Spinal cord (tissue), 10 donors: ENCODE results near the gene TMCC1. TPM values are rescaled to one million over a fixed set of nuclear protein-coding genes. Genes with fewer than 3 reads are reported as not detected.
"Not testable (repeated sequence)": the region's sequence is repeated elsewhere in the genome, so short reads cannot be mapped to it uniquely, and the experiment has no call there.

Source experiments
- DNase-seq, 6 donors: peaks; one replicate each; pipeline versions ENCODE4 v3.0.0 to v3.0.0-alpha.2; 2013 to 2015; ENCODE audit warnings: low spot score in 6 of 6, low read depth in 4 of 6
- H3K27ac ChIP-seq: one replicate; pipeline ENCODE4 v1.5.1; 2013; ENCODE audit warnings: low read depth, low read length, control low read depth
- H3K27me3 ChIP-seq: one replicate; pipeline ENCODE4 v1.6.1; 2013; ENCODE audit warnings: low read length; ENCODE audit not compliant: control insufficient read depth, insufficient read depth
- H3K36me3 ChIP-seq: one replicate; pipeline ENCODE4 v1.6.1; 2013; ENCODE audit warnings: low read length; ENCODE audit not compliant: control insufficient read depth, insufficient read depth
- H3K4me1 ChIP-seq: one replicate; pipeline ENCODE4 v1.6.1; 2013; ENCODE audit warnings: low read length; ENCODE audit not compliant: control insufficient read depth, insufficient read depth
- H3K4me3 ChIP-seq: one replicate; pipeline ENCODE4 v1.5.1; 2013; ENCODE audit warnings: low read depth, low read length, control low read depth
- H3K9me3 ChIP-seq: one replicate; pipeline ENCODE4 v1.6.1; 2013; ENCODE audit warnings: low read length; ENCODE audit not compliant: control insufficient read depth, insufficient read depth
- WGBS: methylation state at CpG from one replicate; pipeline ENCODE4 v1.1.5; 2013; ENCODE audit warnings: missing lambda C conversion rate; ENCODE audit not compliant: insufficient coverage; 5-methylcytosine and 5-hydroxymethylcytosine counted together
- polyA plus RNA-seq, 2 donors: library from polyadenylated mRNA; unstranded; fragments of 120-200 nt; gene quantifications; one replicate each; pipeline ENCODE4 v1.2.1, GENCODE V29; 2013; ENCODE audit not compliant: insufficient read length in 2 of 2
- total RNA-seq, 2 donors: library from RNA; depleted of rRNA in 1 of 2; stranded (reverse); fragments of 120-200 nt in 1 of 2; fragments of >200 nt in 1 of 2; gene quantifications; one replicate each; pipeline versions ENCODE4 v1.2.3 to v1.2.4, GENCODE V29; 2013 to 2014
- donor health status: healthy.

The TMCC1 gene
- total and polyA plus RNA-seq, 4 donors = 34.1 to 49.1 (median 44.4) TPM

DNA sequence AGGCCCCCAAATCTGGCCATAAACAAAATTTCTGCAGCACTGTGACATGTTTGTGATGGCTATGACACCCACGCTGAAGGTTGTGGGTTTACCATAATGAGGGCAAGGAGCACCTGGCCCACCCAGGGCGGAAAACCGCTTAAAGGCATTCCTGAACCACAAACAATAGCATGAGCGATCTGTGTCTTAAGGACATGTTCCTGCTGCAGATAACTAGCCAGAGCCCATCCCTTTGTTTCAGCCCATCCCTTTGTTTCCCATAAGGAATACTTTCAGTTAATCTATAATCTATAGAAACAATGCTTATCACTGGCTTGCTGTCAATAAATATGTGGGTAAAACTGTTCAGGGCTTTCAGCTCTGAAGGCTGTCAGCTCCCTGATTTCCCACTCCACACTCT is 7.8 kb upstream of the TMCC1 start:
- not testable (repeated sequence) for DNase-seq, H3K27ac ChIP-seq

DNA sequence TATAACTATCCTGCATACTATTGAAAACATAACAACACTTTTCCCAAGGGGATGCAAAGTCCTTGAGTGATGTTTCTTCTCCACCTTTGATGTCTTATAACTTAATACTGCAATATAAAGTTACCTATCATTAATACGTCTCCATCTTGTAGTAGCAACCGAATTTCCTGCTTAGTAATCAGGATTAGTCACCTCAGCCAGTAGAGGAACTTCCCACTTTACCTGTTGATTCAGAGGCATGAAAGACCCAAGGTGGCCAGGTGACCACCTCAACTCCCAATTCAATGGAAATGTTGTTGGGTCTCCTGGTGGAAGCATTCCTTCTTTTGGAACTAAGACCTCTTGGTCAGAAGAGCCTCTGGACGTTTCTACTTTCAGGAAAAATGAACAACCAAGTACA is 3.5 kb upstream of the TMCC1 start:
- Histone ChIP-seq H3K27me3 (no peaks in the 10 kb centered on the region), H3K4me3 (no peak overlapping the region), H3K36me3 (no peaks in the 10 kb centered on the region), H3K4me1 (peaks cover 15% of the 10 kb centered on the region), H3K27ac (no peak overlapping the region), H3K9me3 (peaks cover 2% of the 10 kb centered on the region)
- WGBS = 100% methylated on average over 1 of the region's 3 CpGs
- no peak for DNase-seq

More for the DNA sequence above, 7.8 kb upstream of the TMCC1 start:
- H3K36me3 ChIP-seq, H3K4me1 ChIP-seq, H3K27me3 ChIP-seq, H3K4me3 ChIP-seq, H3K9me3 ChIP-seq: not testable (repeated sequence)
- WGBS = 83% methylated on average over 1 of the region's 4 CpGs

DNA sequence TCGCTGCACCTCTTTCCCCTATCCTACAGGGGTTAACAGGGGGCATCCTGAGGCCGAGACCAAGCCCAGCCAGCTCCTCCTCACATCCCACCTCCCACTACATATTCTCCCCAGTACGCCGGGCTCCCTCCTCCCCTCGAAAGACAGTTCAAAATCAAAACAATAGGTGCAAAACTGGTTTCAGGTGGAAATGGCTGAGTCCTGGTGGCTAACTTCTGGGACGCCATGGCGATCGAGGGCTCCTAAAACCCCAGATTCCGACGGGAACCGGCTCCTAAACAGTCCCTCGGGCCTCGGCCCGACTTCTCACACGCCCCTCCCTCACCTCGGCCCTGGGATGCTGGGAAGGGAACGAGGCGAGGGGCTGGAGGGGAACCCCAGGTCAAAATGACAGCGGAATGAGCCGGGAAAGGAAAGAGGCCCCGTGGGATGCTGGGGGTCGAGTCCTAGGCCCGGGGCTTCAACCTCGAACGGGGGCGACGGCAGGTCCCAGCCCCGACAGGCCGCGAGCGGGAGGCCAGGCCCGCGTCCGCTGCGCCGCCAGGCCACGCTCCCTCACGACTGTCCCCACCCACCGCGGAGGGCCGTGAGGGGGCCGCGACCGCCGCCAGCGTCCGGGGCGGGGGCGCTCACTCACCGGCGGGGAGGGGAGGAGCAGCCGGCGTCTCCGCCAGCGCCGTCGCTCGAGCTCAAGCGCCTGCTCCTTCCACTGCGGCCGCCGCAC is 492 bp downstream of the TMCC1 start:
- Histone ChIP-seq H3K4me1 (peaks cover 15% of the 10 kb centered on the region), H3K9me3 (no peaks in the 10 kb centered on the region), H3K27me3 (no peaks in the 10 kb centered on the region), H3K4me3 (peak overlapping the region; percentile 62), H3K36me3 (no peaks in the 10 kb centered on the region), H3K27ac (peak overlapping the region; percentile 90)
- WGBS = under 1% methylated on average over 51 of the region's 62 CpGs
- DNase-seq = peak in 4 of 6 donors; percentile 38 to 83 (median 53)

DNA sequence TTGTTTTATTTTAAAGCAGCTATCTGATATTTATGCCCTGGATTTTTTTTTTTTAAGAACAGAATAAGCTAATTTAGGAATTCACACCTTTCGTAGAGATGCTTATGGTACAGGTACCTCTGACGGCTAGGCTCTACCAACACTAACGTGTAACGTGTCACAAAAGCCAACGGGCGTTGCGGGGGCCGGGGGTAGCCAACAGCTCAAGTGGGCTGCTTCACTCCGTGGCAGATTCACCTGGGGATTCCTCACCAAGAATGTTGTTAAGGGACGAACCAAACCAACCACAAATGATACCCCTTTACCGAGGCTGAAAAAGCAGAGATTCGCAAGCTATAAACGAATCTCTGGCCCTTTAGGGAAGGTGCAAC is 1.0 kb downstream of the TMCC1 start:
- 1% methylated on average over 12 of the region's 13 CpGs for WGBS
- DNase-seq = peak in 1 of 6 donors; percentile 36
- Histone ChIP-seq H3K4me3 (peak overlapping the region; percentile 62), H3K4me1 (peaks cover 15% of the 10 kb centered on the region), H3K27ac (peak overlapping the region; percentile 90), H3K9me3 (no peaks in the 10 kb centered on the region), H3K36me3 (no peaks in the 10 kb centered on the region), H3K27me3 (no peaks in the 10 kb centered on the region)

DNA sequence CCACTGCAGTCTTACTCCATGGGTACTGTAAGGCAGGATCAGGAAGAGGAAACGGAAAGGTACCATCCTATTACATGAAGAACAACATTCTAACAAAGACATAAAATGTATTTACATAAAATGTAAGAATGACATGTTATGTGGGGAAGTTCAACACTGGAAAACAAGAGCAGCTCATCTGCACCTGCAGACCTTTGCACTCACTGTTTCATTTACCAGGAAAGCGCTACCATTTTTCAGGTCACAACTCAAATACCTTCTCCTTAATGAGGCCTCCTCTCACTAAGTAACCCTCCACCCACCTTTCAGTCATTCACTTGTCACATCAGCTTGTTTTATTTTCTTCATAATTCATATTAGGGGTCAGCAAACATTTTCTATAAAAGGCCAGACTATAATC is 2.6 kb downstream of the TMCC1 start:
- Histone ChIP-seq H3K36me3 (no peaks in the 10 kb centered on the region), H3K27ac (no peak overlapping the region), H3K4me3 (no peak overlapping the region), H3K9me3 (no peaks in the 10 kb centered on the region), H3K4me1 (peaks cover 15% of the 10 kb centered on the region), H3K27me3 (no peaks in the 10 kb centered on the region)
- DNase-seq = no peak
- WGBS = no CpG with 5 or more reads among the region's 2 CpGs

DNA sequence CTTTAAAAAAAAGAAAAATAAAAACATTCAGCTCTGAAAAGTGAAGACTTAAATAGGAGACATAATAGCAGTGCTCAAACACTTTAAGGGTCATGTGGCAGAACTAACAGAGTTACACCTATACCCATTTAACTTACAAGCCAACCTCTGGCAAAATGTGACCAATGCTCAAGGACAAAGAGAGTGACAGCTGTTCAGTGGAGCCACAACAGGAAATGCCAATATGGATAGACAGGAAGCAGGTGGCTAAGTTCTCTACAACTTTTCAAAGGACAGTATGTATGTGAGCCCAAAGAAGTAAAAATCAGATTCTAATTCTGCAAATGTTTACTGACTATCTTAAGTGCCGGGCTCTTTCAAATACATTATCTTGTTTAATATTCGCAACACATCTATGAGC is 3.4 kb downstream of the TMCC1 start:
- no peak overlapping the region for H3K27ac ChIP-seq
- H3K9me3 ChIP-seq = no peaks in the 10 kb centered on the region
- DNase-seq = no peak
- no CpG with 5 or more reads among the region's 2 CpGs for WGBS
- H3K36me3 ChIP-seq = no peaks in the 10 kb centered on the region
- no peak overlapping the region for H3K4me3 ChIP-seq
- H3K27me3 ChIP-seq = no peaks in the 10 kb centered on the region
- peaks cover 15% of the 10 kb centered on the region for H3K4me1 ChIP-seq

DNA sequence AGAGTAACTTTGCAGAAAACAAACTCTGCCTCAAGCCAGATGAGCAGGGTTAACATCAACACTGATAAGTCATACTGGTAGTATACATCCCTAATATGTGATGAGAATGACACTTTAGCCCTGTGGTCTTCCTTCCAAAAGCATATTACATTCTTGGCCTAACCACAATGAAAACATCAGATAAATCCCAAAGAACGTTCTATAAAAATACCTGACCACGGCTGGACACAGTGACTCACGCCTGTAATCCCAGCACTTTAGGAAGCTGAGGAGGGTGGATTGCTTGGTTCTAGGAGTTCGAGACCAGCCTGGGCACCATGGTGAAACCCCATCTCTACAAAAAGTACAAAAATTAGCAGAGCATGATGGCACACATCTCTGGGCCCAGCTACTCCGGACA is 4.7 kb downstream of the TMCC1 start:
- Histone ChIP-seq H3K4me3 (no peak overlapping the region), H3K27ac (no peak overlapping the region), H3K36me3 (no peaks in the 10 kb centered on the region), H3K9me3 (no peaks in the 10 kb centered on the region), H3K27me3 (no peaks in the 10 kb centered on the region), H3K4me1 (peaks cover 8% of the 10 kb centered on the region)
- 95% methylated on average over 4 of the region's 5 CpGs for WGBS
- no peak for DNase-seq

DNA sequence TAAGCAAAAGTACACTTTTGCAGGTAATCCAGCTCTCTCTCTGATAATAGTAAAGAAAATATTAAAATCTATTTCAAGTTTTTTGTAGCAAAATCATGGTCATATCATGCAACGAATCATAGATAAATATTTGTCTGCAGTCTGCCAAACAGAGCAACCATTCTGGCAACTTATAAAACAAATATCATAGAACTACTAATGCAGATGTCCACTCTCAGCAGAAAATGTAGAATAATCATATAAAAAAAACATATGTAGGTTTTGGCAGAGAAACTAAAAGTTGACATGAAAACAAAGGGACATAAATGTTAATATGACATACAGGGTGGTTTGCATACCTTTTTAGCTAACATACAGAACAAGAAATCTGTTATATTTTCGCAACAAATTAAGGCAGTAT is 12.2 kb downstream of the TMCC1 start:
- no CpG with 5 or more reads among the region's 2 CpGs for WGBS
- H3K4me3 ChIP-seq = no peak overlapping the region
- H3K9me3 ChIP-seq = no peaks in the 10 kb centered on the region
- DNase-seq = no peak
- no peak overlapping the region for H3K27ac ChIP-seq
- no peaks in the 10 kb centered on the region for H3K4me1 ChIP-seq
- no peaks in the 10 kb centered on the region for H3K27me3 ChIP-seq
- peaks cover 11% of the 10 kb centered on the region for H3K36me3 ChIP-seq

DNA sequence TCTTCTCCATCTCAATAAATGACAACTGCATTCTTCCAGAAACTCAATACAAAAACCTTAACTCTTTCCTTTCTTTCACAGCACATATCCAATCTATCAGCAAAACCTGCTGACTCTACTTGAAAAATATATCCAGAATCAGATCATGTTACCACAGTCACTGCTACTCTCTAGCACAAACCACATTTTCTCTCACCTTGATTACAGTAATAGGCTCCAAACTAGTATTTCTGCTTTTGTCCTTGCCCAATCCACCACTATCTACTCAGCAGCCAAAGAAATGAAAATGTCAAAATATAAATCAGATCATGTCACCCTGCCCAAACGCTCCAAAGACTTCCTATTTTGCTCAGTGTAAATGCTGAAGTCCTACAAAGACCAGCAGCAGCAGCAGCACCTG is 15.2 kb downstream of the TMCC1 start:
- Histone ChIP-seq H3K36me3 (peaks cover 23% of the 10 kb centered on the region), H3K4me3 (no peak overlapping the region), H3K27me3 (no peaks in the 10 kb centered on the region), H3K27ac (no peak overlapping the region), H3K4me1 (no peaks in the 10 kb centered on the region), H3K9me3 (no peaks in the 10 kb centered on the region)
- 83% methylated on average over 1 of the region's 1 CpG for WGBS
- DNase-seq = no peak

DNA sequence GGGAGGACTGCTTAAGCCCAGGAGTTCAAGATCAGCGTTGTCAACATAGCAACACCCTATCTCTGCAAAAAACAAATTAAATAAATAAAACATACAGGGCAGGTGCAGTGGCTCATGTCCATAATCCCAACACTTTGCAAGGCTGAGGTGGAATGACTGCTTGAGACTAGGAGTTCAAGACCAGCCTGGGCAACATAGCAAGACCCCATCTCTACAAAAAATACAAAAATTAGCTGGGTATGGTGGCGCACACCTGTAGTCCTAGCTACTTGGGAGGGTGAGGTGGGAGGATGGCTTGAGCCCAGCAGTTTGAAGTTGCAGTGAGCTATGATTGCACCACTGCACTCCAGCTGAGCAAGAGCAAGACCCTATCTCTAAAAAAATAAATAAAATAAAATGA is 19.0 kb downstream of the TMCC1 start:
- H3K36me3 ChIP-seq = peaks cover 28% of the 10 kb centered on the region
- not testable (repeated sequence) for H3K27me3 ChIP-seq
- WGBS = no CpG with 5 or more reads among the region's 2 CpGs

More for the DNA sequence above, 19.0 kb downstream of the TMCC1 start:
- not testable (repeated sequence) for H3K27ac ChIP-seq, H3K4me3 ChIP-seq, DNase-seq, H3K4me1 ChIP-seq, H3K9me3 ChIP-seq
